Fibroblast of the aortic adventitia (primary cell): ENCODE measurements around the gene PAPSS1. TPM values are rescaled to one million over a fixed set of nuclear protein-coding genes. Genes with fewer than 3 reads are reported as not detected.
"Not testable (repeated sequence)": the region's sequence is repeated elsewhere in the genome, so short reads cannot be mapped to it uniquely, and the experiment has no call there.

ENCODE experiments used
- DNase-seq: peaks from one replicate; pipeline ENCODE4 v3.0.0-alpha.2; 2010; ENCODE audit warnings: low read depth
- H3K4me3 ChIP-seq: 2 replicates; pipeline ENCODE4 v1.5.1; 2011; ENCODE audit warnings: low read depth, mild to moderate bottlenecking, control low read depth, low read length, moderate library complexity
- CTCF ChIP-seq: IDR thresholded peaks from 2 replicates; pipeline ENCODE4 v1.5.1; 2011; ENCODE audit warnings: mild to moderate bottlenecking, low read length, control low read depth, inconsistent platforms; ENCODE audit not compliant: insufficient read depth
- total RNA-seq: library from RNA; depleted of rRNA; stranded (reverse); fragments of >200 nt; gene quantifications from 2 replicates; pipeline ENCODE4 v1.2.3, GENCODE V29; 2012; ENCODE audit warnings: low replicate concordance

The PAPSS1 gene
- total RNA-seq, 1 donor: 62.0 TPM

GRCh38 chr4:107708225-107708624 lies 11.8 kb downstream of the PAPSS1 start:
- no peak overlapping the region for H3K4me3 ChIP-seq
- no peak for DNase-seq
- TF ChIP-seq CTCF: no peak

DNA sequence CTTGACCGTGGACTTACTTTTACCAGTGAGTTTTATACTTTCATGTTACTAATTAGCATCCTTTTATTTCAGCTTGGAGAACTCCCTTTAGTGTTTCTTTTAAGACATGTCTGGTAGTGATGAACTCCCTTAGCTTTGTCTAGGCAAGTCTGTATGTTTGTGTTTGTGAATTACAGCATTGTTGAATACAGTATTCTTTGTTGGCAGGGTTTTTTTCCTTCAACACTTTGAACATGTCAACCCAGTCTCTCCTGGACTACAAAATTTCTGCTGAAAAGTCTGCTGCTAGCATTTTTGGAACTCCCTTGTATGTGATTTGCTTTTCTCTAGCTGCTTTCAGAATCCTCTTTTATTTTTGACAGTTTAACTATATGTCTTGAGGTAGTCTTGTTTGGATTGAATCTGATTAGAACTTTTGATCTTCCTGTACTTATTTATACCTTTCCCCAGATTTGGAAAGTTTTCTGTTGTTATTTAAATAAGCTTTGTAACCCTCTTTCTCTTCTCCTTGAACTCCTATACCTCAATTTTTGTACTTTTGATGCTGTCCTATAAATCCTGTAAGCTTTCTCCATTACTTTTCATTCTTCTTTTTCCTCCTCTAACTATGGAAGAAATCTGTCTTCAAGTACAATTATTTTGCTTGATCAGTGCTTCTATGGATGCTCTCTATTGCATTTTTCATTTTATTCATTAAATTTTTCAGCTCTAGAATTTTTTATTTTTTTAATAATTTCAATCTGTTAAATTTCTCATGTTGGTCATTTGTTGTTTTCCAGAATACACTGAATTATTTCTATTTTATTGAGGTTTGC lies 14.1 kb downstream of the PAPSS1 start:
- TF ChIP-seq CTCF: no peak
- no peak for DNase-seq
- H3K4me3 ChIP-seq: no peak overlapping the region

GRCh38 chr4:107701565-107701964 lies 18.5 kb downstream of the PAPSS1 start:
- TF ChIP-seq CTCF: no peak
- no peak for DNase-seq
- no peak overlapping the region for H3K4me3 ChIP-seq

DNA sequence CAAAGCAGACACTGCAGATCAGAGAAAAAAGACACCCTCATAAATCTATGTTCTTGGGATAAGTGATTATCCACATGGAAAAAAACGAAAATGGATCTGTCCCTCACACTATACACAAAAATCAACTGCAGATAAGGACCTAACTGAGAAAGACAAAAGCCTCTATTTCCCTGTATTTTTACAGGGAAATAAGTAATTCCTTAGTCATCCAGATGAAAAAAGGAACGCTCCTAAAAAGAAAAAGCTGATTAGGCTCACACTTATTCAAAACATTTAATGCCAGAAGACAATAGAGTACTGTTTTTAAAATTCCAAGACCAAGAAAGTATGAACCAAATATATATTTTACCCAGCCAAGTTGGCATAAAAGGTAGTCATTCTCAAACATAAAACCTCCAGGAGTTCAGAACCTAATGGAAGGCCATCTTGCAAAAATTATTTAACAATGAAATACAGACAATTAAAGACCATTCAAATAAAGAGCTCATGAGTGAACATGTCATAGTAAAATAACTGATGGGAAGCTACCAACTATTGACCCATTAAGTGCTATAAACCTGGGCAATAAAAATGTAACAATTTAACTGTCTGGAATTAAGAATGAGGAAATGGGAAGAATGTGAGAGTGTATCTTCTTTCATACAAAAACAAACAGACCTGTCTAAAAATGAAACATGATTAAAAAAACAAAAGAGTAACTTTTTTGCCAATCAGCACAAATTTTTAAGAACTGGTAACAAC lies 20.4 kb downstream of the PAPSS1 start:
- no peak overlapping the region for H3K4me3 ChIP-seq
- peak; percentile 53 for DNase-seq
- no peak for TF ChIP-seq CTCF

DNA sequence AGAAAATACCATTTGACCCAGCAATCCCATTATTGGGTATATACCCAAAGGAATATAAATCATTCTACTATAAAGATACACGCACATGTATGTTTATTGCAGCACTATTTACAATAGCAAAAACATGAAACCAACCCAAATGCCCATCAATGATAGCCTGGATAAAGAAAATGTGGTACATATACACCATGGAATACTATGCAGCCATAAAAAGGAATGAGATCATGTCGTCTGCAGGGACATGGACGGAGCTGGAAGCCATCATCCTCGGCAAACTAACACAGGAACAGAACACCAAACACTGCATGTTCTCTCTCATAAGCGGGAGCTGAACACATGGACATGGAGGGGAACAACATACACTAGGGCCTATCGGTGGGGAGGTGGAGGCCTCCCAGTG lies 23.8 kb downstream of the PAPSS1 start:
- not testable (repeated sequence) for H3K4me3 ChIP-seq, DNase-seq

GRCh38 chr4:107693132-107693531 lies 26.9 kb downstream of the PAPSS1 start:
- H3K4me3 ChIP-seq: no peak overlapping the region
- TF ChIP-seq CTCF: no peak
- peak; percentile 26 for DNase-seq

GRCh38 chr4:107692202-107692601 lies 27.8 kb downstream of the PAPSS1 start:
- no peak for TF ChIP-seq CTCF
- no peak overlapping the region for H3K4me3 ChIP-seq
- DNase-seq: no peak
